Measurements from ENCODE around the gene TSPAN4.

- TF ChIP-seq, protein P1, sequence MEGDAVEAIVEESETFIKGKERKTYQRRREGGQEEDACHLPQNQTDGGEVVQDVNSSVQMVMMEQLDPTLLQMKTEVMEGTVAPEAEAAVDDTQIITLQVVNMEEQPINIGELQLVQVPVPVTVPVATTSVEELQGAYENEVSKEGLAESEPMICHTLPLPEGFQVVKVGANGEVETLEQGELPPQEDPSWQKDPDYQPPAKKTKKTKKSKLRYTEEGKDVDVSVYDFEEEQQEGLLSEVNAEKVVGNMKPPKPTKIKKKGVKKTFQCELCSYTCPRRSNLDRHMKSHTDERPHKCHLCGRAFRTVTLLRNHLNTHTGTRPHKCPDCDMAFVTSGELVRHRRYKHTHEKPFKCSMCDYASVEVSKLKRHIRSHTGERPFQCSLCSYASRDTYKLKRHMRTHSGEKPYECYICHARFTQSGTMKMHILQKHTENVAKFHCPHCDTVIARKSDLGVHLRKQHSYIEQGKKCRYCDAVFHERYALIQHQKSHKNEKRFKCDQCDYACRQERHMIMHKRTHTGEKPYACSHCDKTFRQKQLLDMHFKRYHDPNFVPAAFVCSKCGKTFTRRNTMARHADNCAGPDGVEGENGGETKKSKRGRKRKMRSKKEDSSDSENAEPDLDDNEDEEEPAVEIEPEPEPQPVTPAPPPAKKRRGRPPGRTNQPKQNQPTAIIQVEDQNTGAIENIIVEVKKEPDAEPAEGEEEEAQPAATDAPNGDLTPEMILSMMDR (IDR thresholded peaks at IDR 0.05), result no peak
- TF ChIP-seq EP300 (IDR thresholded peaks at IDR 0.05) (no peak), POLR2A (IDR thresholded peaks at IDR 0.05) (peak in 1 of 4 donors; percentile 65)
These were observed 46.8 kb upstream of the TSPAN4 start for GRCh38 chr11:795634-796564.
